ENCODE results near the gene ARHGAP33.

ARHGAP33 gene

DNA sequence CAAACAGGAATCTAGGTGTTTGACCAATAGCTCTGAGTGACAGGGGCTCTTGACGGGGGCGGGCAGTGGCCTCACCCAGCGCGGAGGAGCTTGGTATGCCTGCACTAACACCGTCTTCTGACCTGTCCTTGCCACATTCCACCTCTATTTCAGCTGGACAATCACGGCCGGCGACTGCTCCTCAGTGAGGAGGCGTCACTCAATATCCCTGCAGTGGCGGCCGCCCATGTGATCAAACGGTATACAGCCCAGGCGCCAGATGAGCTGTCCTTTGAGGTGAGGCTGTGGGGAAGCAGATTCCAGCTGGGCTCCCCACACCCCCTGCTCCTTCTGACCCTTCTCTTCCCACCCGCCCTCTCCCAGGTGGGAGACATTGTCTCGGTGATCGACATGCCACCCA is 4.7 kb downstream of the ARHGAP33 start:
- no peak for DNase-seq (ENCODE audit: low spot score)

GRCh38 chr19:35780717-35781116 is 5.4 kb downstream of the ARHGAP33 start:
- DNase-seq (ENCODE audit: low spot score), result no peak

DNA sequence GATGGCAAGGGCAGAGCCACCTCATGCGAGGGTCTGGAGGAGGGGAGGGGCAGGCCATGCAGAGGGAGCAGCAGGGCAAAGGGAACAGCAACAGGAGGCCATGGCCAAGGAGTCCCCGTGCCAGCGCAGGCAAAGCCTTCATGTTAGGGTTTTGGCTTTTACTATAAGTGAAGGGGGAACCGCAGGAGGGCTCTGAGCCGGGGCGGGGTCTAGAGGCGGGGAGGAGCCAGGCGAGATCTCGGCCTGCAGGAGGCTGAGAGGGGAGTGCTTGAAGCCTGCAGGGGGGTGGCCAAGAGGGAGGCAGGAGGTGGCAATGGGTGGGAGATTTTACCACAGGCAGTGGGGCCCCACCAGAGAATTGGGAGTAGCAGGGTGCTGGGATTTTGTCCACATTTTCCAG is 6.3 kb downstream of the ARHGAP33 start:
- no peak for DNase-seq (ENCODE audit: low spot score)

DNA sequence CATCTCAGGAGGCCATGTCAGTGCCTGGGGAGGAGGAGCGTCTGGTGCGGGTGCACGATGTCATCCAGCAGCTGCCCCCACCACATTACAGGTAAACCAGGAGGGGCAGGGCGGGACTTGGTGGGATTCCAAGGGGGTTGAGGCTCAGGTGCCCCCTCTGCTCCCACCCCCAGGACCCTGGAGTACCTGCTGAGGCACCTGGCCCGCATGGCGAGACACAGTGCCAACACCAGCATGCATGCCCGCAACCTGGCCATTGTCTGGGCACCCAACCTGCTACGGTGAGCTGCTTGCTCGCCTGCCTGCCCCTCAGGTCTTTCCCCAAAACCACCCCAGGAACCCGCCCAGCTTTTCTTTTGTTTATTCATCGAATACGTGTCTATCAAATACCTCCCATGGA is 7.2 kb downstream of the ARHGAP33 start:
- no peak for DNase-seq (ENCODE audit: low spot score)

DNA sequence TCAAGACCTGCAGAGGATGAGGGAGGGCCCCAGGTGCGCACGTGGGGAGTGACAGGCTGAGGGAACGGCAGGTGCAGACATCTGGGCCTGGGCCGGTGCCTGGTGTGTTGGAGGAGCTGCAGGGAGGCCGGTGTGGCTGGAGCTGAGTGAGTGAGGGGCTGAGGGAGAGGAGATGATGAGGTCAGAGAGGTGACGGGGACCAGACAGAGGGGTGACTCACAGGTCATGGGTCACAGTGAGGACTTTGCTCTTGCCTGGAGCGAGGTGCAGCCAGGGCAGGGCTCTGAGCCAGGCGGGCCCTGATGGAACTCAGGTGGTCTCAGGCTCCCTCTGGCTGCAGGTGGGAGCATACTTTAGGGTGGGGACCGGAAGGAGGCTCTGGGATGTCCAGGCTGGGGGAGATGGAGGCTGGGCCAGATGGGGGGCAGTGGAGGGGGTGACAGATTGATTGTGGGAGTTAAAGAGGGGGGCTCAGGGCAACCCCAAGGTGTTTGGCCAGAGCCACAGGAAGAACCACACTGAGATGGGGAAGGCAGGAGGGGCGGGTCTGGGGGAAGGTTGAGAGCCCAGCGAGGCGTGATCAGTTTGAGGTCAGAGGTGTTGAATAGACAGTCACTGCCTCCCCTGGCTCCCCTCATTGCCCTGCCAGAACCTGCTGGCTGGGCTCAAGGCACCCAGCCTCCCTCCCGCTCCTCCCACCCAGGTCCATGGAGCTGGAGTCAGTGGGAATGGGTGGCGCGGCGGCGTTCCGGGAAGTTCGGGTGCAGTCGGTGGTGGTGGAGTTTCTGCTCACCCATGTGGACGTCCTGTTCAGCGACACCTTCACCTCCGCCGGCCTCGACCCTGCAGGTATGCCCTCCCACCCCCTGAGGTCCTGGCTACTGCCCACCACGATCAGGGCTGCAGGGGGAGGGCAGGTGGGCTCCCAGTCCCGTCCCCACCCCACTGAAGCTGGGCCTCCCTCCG is 8.4 kb downstream of the ARHGAP33 start:
- DNase-seq (ENCODE audit: low spot score), result no peak

DNA sequence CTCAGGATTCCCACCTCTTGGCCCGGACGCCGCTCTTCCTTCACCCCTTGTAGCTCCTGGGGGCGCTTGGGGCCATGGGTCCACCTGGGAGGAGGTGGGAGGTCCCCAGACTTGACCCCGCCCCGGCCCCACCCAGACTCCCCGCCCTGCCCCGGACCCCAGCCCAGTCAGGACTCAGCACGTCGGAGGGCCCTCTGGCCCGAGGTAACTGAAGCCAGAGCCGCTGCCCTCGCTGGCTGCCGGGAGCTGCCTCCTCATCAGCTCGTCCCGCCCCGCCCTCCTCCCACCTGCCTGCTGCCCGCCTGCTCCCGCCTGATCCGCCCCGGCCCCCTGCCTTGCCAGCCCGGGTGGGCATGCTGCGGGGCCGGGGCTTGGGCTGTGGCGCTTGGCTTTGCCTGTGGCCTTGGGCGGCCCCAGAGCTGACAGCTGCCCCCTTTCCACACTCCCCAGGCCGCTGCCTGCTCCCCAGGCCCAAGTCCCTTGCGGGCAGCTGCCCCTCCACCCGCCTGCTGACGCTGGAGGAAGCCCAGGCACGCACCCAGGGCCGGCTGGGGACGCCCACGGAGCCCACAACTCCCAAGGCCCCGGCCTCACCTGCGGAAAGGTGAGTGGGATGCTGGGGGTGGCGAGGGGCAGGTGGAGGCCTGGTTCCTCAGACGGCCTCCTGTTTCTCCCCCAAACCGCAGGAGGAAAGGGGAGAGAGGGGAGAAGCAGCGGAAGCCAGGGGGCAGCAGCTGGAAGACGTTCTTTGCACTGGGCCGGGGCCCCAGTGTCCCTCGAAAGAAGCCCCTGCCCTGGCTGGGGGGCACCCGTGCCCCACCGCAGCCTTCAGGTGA is 9.4 kb downstream of the ARHGAP33 start:
- no peak for DNase-seq (ENCODE audit: low spot score)

DNA sequence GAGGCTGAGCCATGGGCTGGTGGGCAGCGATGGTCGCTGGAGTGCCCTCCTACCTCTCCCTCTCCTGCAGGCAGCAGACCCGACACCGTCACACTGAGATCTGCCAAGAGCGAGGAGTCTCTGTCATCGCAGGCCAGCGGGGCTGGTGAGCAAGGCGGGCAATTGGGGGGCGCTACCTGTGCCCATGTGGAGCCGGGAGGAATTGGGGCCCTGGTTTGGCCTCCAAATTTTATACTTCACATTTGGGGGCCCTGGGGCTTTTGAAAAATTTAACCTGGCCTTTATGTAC is 9.9 kb downstream of the ARHGAP33 start:
- no peak for DNase-seq (ENCODE audit: low spot score)

GRCh38 chr19:35786299-35787160 is 11.2 kb downstream of the ARHGAP33 start:
- DNase-seq (ENCODE audit: low spot score), result no peak

DNA sequence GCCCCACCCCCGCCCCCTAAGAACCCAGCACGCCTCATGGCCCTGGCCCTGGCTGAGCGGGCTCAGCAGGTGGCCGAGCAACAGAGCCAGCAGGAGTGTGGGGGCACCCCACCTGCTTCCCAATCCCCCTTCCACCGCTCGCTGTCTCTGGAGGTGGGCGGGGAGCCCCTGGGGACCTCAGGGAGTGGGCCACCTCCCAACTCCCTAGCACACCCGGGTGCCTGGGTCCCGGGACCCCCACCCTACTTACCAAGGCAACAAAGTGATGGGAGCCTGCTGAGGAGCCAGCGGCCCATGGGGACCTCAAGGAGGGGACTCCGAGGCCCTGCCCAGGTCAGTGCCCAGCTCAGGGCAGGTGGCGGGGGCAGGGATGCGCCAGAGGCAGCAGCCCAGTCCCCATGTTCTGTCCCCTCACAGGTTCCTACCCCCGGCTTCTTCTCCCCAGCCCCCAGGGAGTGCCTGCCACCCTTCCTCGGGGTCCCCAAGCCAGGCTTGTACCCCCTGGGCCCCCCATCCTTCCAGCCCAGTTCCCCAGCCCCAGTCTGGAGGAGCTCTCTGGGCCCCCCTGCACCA is 11.9 kb downstream of the ARHGAP33 start:
- no peak for DNase-seq (ENCODE audit: low spot score)

DNA sequence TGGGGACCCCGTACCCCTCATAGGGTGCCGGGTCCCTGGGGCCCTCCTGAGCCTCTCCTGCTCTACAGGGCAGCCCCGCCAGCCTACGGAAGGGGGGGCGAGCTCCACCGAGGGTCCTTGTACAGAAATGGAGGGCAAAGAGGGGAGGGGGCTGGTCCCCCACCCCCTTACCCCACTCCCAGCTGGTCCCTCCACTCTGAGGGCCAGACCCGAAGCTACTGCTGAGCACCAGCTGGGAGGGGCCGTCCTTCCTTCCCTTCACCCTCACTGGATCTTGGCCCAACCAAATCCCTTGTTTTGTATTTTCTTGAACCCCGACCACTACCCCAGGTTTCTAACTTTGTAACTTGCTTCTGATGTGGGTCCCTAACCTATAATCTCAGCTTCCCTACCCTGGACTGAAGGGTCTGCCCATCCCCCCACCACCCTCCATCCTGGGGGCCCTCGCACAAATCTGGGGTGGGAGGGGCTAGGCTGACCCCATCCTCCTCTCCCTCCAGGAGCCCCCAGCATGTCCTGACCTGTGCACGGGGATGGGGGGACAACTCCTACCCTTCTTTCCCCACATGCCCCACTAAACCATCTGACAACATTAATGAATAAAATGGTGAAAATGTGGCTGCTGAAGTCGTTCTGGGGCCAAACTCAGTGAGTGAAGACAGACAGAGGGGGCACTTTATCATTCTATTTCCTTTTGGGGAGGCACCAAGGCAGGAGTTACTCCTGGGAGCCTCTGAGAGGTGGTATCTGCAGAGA is 13.0 kb downstream of the ARHGAP33 start:
- no peak for DNase-seq (ENCODE audit: low spot score)

- DNase-seq (ENCODE audit: low spot score), result no peak
Measured at GRCh38 chr19:35789195-35789977, 14.0 kb downstream of the ARHGAP33 start.

- DNase-seq (ENCODE audit: low spot score), result no peak
Measured at GRCh38 chr19:35789978-35790944, 14.9 kb downstream of the ARHGAP33 start.

- DNase-seq (ENCODE audit: low spot score), result no peak
Measured at GRCh38 chr19:35790981-35791813, 15.8 kb downstream of the ARHGAP33 start.

GRCh38 chr19:35791814-35792279 is 16.5 kb downstream of the ARHGAP33 start:
- DNase-seq (ENCODE audit: low spot score), result no peak

DNA sequence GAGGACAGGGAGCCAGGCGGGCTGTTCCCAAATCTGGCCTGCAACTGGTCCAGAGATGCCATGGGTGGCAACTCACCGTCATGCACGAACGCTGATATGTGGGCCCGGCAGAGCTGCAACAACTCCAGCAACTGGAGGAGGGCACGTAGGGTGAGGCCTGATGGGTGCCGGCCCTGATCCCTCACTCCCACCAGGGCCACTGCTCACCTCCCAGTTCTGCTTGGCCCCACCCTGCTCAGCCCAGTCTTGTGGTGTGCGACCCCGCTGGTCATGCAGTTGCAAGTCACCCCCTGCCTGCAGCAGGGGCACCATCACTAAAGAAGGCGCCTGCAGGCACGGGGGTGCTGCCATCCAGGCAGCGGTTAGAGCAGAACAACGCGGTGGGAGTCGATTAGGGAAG is 16.9 kb downstream of the ARHGAP33 start:
- no peak for DNase-seq (ENCODE audit: low spot score)

DNA sequence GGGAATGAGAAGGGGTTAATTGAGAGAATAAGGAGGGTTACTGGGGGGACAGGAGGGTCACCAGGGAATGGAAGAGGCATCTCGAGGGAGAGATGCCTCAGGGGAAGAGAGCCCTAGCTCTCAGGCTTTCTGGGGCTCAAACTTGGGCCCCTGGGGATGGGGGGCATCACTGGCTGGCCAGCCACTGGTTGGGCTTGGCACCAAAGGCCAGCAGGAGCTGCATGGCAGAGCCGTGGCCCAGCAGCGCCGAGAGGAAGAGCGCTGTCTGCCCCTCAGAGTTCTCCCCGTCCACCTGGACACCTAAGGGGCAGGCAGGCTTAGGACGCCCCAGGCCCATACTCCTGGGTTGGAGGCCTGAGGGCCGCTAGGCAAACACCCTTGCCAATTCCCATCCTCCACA is 17.5 kb downstream of the ARHGAP33 start:
- DNase-seq (ENCODE audit: low spot score), result no peak

DNA sequence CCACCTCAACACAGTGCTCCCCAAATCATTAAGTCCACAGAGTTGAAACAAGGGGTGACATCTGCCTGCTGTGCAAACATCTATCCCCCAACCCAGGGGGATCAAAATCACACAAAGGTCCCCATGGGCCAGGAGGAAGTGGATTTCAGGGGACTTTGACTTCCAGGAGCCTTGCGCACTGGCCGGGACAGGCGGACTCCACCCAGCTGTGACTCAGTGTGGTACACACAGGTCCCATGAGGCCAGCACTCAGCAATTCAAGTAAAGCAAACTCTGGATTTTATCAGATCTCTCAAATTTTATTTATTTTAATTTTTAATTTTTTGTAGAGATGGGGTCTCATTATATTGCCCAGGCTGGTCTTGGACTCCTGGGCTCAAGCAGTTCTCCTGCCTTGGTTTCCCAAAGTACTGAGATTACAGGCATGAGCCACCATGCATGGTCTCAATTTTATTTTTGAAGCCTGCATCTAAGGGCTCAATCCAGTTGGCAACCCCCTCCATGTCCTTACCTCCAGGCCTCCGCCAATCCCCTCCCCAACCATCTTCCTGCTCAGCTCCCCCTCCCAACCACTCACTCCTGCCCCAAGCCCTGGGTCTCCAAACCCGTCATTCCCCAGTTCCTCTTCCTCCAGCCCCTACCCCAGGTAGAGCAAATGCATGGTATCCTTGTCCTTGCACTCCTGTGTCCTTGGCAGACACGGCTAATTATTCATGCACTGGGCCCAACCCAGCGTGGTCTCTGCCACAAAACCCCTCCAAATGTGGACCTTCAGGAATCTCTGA is 18.2 kb downstream of the ARHGAP33 start:
- no peak for DNase-seq (ENCODE audit: low spot score)

Measured in COLO829 (cell line).